Measurements from ENCODE around the gene CREBL2. TPM values are rescaled to one million over a fixed set of nuclear protein-coding genes. Genes with fewer than 3 reads are reported as not detected.

The CREBL2 gene
- total RNA-seq, 1 experiment from 2014 or later: 18.3 TPM

GRCh38 chr12:12653922-12654321 is 42.2 kb downstream of the CREBL2 start:
- Histone ChIP-seq H4K8ac (replicated peaks; ENCODE audit: insufficient read length, low read depth, low read length) (no peak overlapping the region), H3K79me1 (ENCODE audit: insufficient read depth, low read depth, low read length, poor library complexity, severe bottlenecking) (no peaks in the 10 kb centered on the region), H4K20me1 (ENCODE audit: control insufficient read depth, insufficient read depth, insufficient read length) (no peaks in the 10 kb centered on the region), H4K91ac (ENCODE audit: insufficient read length, low read depth, low read length) (no peak overlapping the region), H3K18ac (ENCODE audit: insufficient read length, low read depth, low read length) (no peak overlapping the region), H3K56ac (ENCODE audit: insufficient read length, low read depth, low read length) (no peak overlapping the region), H3K4ac (ENCODE audit: low read depth, low read length) (no peak overlapping the region), H2BK20ac (ENCODE audit: low read depth, low read length, poor library complexity, severe bottlenecking) (no peak overlapping the region), H3T11ph (ENCODE audit: low read length) (no peak overlapping the region), H3K14ac (ENCODE audit: insufficient read depth, low read length) (no peak overlapping the region), H3K9me3 (ENCODE audit: control insufficient read depth, low read depth, low read length) (peaks cover 19% of the 10 kb centered on the region), H3K23me2 (ENCODE audit: insufficient read length, low read depth, low read length, poor library complexity, severe bottlenecking) (no peaks in the 10 kb centered on the region), H2AK5ac (ENCODE audit: insufficient read length, low read length) (no peak overlapping the region), H3K23ac (ENCODE audit: insufficient read length, low read depth, low read length) (no peak overlapping the region), H2BK120ac (ENCODE audit: low read depth, low read length, poor library complexity, severe bottlenecking) (no peak overlapping the region), H3K27ac (ENCODE audit: insufficient read length, low read depth, low read length) (no peak overlapping the region), H2BK12ac (ENCODE audit: insufficient read length, low read depth, low read length) (no peak overlapping the region), H3K79me2 (ENCODE audit: insufficient read depth, low read length) (no peaks in the 10 kb centered on the region), H3K9ac (ENCODE audit: extremely low read depth, insufficient read length, low read length) (no peak overlapping the region), H4K5ac (ENCODE audit: insufficient read length, low read depth, low read length) (no peak overlapping the region), H2BK5ac (ENCODE audit: insufficient read length, low read length) (no peak overlapping the region), H3K4me2 (ENCODE audit: insufficient read depth, insufficient read length, low read length) (no peak overlapping the region), H3K27me3 (ENCODE audit: insufficient read depth, low read length) (no peaks in the 10 kb centered on the region), H3K4me1 (ENCODE audit: insufficient read depth, low read length) (peaks cover 3% of the 10 kb centered on the region; the same call in 1 of the 2 replicates), H2AFZ (ENCODE audit: low read length) (no peak overlapping the region), H2BK15ac (ENCODE audit: low read depth, low read length) (no peak overlapping the region)
- no peaks in the 10 kb centered on the region; the same call in 1 of the 2 replicates for H3K27me3 Mint-ChIP-seq (ENCODE audit: low read depth)
- peaks cover 35% of the 10 kb centered on the region in 2 experiments for H3K4me1 Mint-ChIP-seq
- no peak for TF ChIP-seq CTCF (conservative IDR thresholded peaks at IDR 0.05)
- H3K4me3 Mint-ChIP-seq: no peak overlapping the region
- H3K9me3 Mint-ChIP-seq: peaks cover 33 to 35% of the 10 kb centered on the region in 2 experiments
- H3K36me3 Mint-ChIP-seq (ENCODE audit: insufficient read depth in 1 of 3, low read depth in 3 of 3): peaks cover 24 to 58% (median 40%) of the 10 kb centered on the region in 3 experiments
- DNase-seq: no peak
- no peak overlapping the region for H3K27ac Mint-ChIP-seq
